Measurements from ENCODE around the gene STRN3. TPM values are rescaled to one million over a fixed set of nuclear protein-coding genes. Genes with fewer than 3 reads are reported as not detected.

The STRN3 gene
- total and polyA plus RNA-seq, 2 of the 8 experiments (the other 6 are each of a cell fraction or from before 2014, with no cell fraction given), result 8.7 to 38.1 TPM

GRCh38 chr14:31051511-31051910 lies 25.3 kb upstream of the STRN3 start:
- Histone ChIP-seq H3K4ac (replicated peaks; ENCODE audit: insufficient read length, low read depth, low read length) (no peak overlapping the region), H2BK15ac (ENCODE audit: low read length) (no peak overlapping the region), H3K4me3 (ENCODE audit: extremely low read depth in 1 of 4, insufficient read depth in 2 of 4, low read depth in 3 of 4, low read length in 4 of 4) (no peak overlapping the region), H3K79me1 (ENCODE audit: low read depth, low read length) (no peaks in the 10 kb centered on the region), H3K79me2 (ENCODE audit: control insufficient read depth in 1 of 2, insufficient read depth in 2 of 2, low read length in 2 of 2) (no peaks in the 10 kb centered on the region), H2BK20ac (ENCODE audit: low read length) (no peak overlapping the region), H3K9me3 (ENCODE audit: insufficient read depth in 2 of 2, low read depth in 1 of 2, low read length in 1 of 2) (no peaks in the 10 kb centered on the region), H3K14ac (ENCODE audit: insufficient read length) (no peak overlapping the region), H4K8ac (ENCODE audit: extremely low read depth, insufficient read depth, low read length) (no peak overlapping the region), H3K4me2 (ENCODE audit: insufficient read depth in 1 of 2, low read depth in 2 of 2, low read length in 2 of 2) (no peak overlapping the region), H3K36me3 (ENCODE audit: control insufficient read depth in 2 of 4, insufficient read depth in 4 of 4, low read length in 3 of 4) (no peaks in the 10 kb centered on the region), H4K5ac (ENCODE audit: insufficient read length, low read depth, low read length) (no peak overlapping the region), H3K27me3 (replicated peaks in 1 of 4; ENCODE audit: control insufficient read depth in 3 of 4, extremely low read depth in 1 of 4, insufficient read depth in 3 of 4, low read length in 3 of 4) (no peaks in the 10 kb centered on the region), H2AK5ac (ENCODE audit: low read depth, low read length) (no peak overlapping the region), H3K9ac (replicated peaks in 1 of 4; ENCODE audit: extremely low read depth in 1 of 4, low read depth in 3 of 4, low read length in 3 of 4) (no peak overlapping the region), H3K23ac (ENCODE audit: insufficient read length) (no peak overlapping the region), H3K18ac (ENCODE audit: extremely low read depth, low read length) (no peak overlapping the region), H3K56ac (replicated peaks; ENCODE audit: insufficient read length, low read depth, low read length) (no peak overlapping the region), H3K23me2 (ENCODE audit: low read depth, low read length) (no peaks in the 10 kb centered on the region), H4K20me1 (replicated peaks in 1 of 2; ENCODE audit: control insufficient read depth in 1 of 2, insufficient read depth in 2 of 2, low read length in 2 of 2) (no peaks in the 10 kb centered on the region), H2BK12ac (ENCODE audit: low read depth, low read length) (no peak overlapping the region), H4K91ac (replicated peaks; ENCODE audit: insufficient read length, low read length) (no peak overlapping the region), H2AFZ (ENCODE audit: low read length) (no peak overlapping the region), H2BK5ac (ENCODE audit: low read depth, low read length) (no peak overlapping the region), H3K4me1 (replicated peaks in 1 of 4; ENCODE audit: control insufficient read depth in 3 of 4, insufficient read depth in 4 of 4, low read length in 3 of 4) (no peaks in the 10 kb centered on the region), H3K27ac (ENCODE audit: low read depth, low read length) (no peak overlapping the region), H2BK120ac (replicated peaks; ENCODE audit: low read depth, low read length) (no peak overlapping the region)
- TF ChIP-seq EP300 (IDR thresholded peaks at IDR 0.05; ENCODE audit: borderline replicate concordance in 1 of 2, low read depth in 2 of 2, low read length in 2 of 2), result no peak
- TF ChIP-seq CHD1 (IDR thresholded peaks at IDR 0.05; ENCODE audit: low read depth, low read length), result no peak
- TF ChIP-seq POLR2AphosphoS5 (IDR thresholded peaks at IDR 0.05; ENCODE audit: low read depth, low read length), result no peak
- no peak for TF ChIP-seq SIRT6 (IDR thresholded peaks at IDR 0.05; ENCODE audit: low read length)
- ChIA-PET POLR2A (ENCODE audit: partially characterized antibody) (interaction anchor here (1.1 kb wide), 1 partner anchor 26 kb away, joined by 3 read pairs; the partner anchor contains the start of gene AP4S1), CTCF (ENCODE audit: partially characterized antibody) (no interaction called here)
- DNase-seq (ENCODE audit: low read depth in 1 of 2, low spot score in 2 of 2) (no peak), FAIRE-seq (no peak)
- WGBS, 2 experiments (ENCODE audit: extremely low coverage in 1 of 2, insufficient coverage in 1 of 2, insufficient read length in 1 of 2, insufficient replicate concordance in 2 of 2, low coverage in 1 of 2, low lambda C conversion rate in 2 of 2, missing lambda C conversion rate in 1 of 2), result 70% methylated on average over 4 of the region's 4 CpGs; no CpG with 5 or more reads in 1 of the 2 experiments

Data from H1 (cell line).